Mesodermal cell (in vitro differentiated cells): ENCODE results near the gene LONRF2. TPM values are rescaled to one million over a fixed set of nuclear protein-coding genes. Genes with fewer than 3 reads are reported as not detected.
A peak's percentile ranks its signal among the peaks of the same experiment; 100 is the strongest.
"Not testable (repeated sequence)": the region's sequence is repeated elsewhere in the genome, so short reads cannot be mapped to it uniquely, and the experiment has no call there.

Experiments used
- H3K27ac ChIP-seq: 2 replicates; pipeline ENCODE4 v1.7.0; 2013; ENCODE audit warnings: mild to moderate bottlenecking, low read depth, low read length, moderate library complexity; ENCODE audit not compliant: severe bottlenecking
- H3K36me3 ChIP-seq: 2 replicates; pipeline ENCODE4 v1.7.1; 2013; ENCODE audit warnings: mild to moderate bottlenecking, low read length, moderate library complexity; ENCODE audit not compliant: control insufficient read depth, insufficient read depth
- H3K4me1 ChIP-seq: one replicate; pipeline ENCODE4 v1.7.1; 2013; ENCODE audit warnings: mild to moderate bottlenecking, low read length; ENCODE audit not compliant: insufficient read depth, control insufficient read depth, poor library complexity, severe bottlenecking
- H3K4me3 ChIP-seq: 2 replicates; pipeline ENCODE4 v1.7.0; 2013; ENCODE audit warnings: low read length, control low read depth, mild to moderate bottlenecking; ENCODE audit not compliant: insufficient read depth, poor library complexity, severe bottlenecking; ENCODE audit errors: extremely low read depth
- H3K9me3 ChIP-seq: 2 replicates; pipeline ENCODE4 v1.7.1; 2013; ENCODE audit warnings: mild to moderate bottlenecking, low read length, moderate library complexity; ENCODE audit not compliant: control insufficient read depth
- WGBS, 2 experiments: methylation state at CpG; one replicate each; pipeline ENCODE4 v1.1.5; 2013; ENCODE audit warnings: missing lambda C conversion rate in 2 of 2; ENCODE audit not compliant: insufficient coverage in 2 of 2; 5-methylcytosine and 5-hydroxymethylcytosine counted together
- polyA plus RNA-seq, 2 experiments: library from polyadenylated mRNA; stranded (reverse); fragments of 50-300 nt; gene quantifications; one replicate each; pipeline ENCODE4 v1.2.3, GENCODE V29; 2013

The LONRF2 gene
- 0.22 TPM for polyA plus RNA-seq (2013, experiment 1 of 2)
- 0.05 TPM for polyA plus RNA-seq (2013, experiment 2 of 2)

DNA sequence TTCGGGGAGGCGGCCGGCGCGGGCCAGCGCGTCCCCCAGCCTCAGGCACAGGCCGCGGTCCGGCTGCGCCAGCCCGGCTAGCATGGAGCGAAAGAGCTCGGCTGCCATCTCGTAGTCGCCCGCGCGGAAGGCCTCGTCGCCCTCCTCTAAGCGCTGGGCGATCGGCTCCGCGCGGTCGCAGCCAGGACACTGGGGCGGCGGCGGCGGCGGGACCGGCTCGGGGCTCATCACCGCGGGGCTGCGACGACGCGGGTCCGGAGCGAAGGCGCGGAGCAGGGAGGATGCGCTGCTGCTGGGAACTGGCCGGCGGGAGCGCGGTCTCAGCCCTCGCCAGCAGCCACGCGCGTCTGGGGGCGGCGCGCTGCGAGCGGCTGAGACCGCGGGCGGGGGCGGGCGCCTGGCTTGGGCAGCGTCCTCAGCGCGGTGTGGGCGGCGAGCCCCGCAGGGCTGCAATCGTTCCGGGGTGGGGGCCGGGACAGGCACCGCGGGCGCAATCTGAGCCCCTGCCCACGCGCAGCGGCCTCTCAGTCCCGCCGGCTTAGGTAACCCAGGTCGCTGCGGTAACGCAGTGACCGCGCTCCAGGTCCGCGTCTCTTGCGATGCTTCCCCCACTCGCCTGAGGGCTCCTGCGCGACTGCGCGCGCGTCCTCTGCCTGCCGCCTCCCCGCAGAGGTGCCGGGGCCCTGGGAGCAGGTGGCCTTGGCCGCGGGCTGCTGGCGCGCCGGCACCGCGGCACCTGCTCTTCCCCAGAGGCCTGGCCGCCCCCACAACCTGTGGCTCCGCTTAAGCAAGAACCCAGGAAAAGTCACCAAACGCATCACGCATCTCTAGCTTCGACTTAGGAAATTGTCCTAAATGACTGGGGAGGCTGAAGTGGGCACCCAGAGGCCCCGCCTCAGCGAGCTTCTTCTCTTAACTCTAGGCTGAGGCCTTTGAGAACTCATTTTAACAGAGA is at the start of gene LONRF2:
Gene LONRF2 (minus strand): TSS at position 636 of the 955 bp plus-strand sequence. CDS start 408 bp downstream, at position 228.
- Histone ChIP-seq H3K4me1 (no peaks in the 10 kb centered on the region), H3K4me3 (peak within 1 kb of the TSS; percentile 38), H3K9me3 (peaks cover 15% of the 10 kb centered on the region), H3K27ac (no peak within 1 kb of the TSS), H3K36me3 (no peaks in the 10 kb centered on the region)
- WGBS, 2 experiments, result 1 to 2% methylated on average over 71 to 87 of the region's 113 CpGs

DNA sequence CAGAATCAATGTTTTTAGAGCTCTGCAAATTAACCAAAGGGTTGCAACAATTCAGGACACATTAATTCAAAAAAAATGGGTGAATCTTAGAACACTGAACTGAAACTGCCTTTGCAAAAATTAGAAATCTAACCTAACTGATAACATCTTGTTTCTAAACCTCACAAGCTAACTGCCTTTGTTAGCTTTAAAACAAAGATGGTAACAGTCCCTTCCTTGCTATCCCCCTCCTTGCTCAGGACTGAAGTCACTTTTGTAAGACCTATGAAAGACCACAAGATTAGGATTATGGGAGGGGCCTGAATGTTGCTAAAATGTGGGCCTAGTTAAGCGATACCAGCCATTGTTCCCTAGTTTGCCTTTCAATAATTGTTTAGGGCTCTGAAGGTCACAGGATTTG is 44.9 kb upstream of the LONRF2 start:
- H3K4me1 ChIP-seq, result no peaks in the 10 kb centered on the region
- H3K9me3 ChIP-seq, result peaks cover 7% of the 10 kb centered on the region
- H3K27ac ChIP-seq, result no peak overlapping the region
- 83 to 100% methylated on average over 1 of the region's 1 CpG for WGBS, 2 experiments
- H3K36me3 ChIP-seq, result no peaks in the 10 kb centered on the region
- H3K4me3 ChIP-seq, result no peak overlapping the region

DNA sequence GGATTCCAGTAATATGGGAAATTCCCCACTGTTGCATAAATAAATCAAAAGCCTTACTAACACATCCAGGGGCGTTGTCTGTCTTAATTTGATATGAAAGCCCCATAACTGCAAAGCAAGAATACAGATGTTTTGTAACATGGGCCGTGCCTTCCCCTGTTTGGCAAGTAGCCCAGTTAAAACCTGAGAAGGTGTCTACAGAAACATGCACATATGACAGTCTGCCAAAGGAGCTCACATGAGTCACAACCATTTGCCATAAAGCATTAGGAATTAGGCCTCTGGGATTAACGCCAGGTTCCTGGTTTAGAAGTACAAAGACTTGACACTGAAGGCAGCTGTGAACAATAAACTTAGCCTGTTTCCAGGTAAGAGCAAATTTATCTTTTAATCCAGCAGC is 43.1 kb upstream of the LONRF2 start:
- WGBS, 2 experiments, result 60 to 71% methylated on average over 1 to 2 of the region's 3 CpGs
- Histone ChIP-seq H3K4me3 (no peak overlapping the region), H3K9me3 (peaks cover 13% of the 10 kb centered on the region), H3K36me3 (no peaks in the 10 kb centered on the region), H3K4me1 (no peaks in the 10 kb centered on the region), H3K27ac (no peak overlapping the region)

DNA sequence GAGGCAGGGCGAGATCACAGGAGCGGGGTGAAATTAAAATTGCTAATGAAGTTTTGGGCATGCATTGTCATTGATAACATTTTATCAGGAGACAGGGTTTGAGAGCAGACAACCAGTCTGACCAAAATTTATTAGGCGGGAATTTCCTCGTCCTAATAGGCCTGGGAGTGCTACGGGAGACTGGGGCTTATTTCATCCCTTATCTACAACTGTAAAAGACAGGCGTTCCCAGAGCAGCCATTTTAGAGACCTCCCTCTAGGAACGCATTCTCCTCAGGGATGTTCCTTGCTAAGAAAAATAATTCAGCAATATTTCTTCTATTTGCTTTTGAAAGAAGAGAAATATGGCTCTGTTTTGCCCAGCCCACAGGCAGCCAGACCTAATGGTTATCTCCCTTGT is 40.0 kb upstream of the LONRF2 start:
- H3K4me1 ChIP-seq, H3K27ac ChIP-seq, H3K9me3 ChIP-seq, H3K4me3 ChIP-seq, H3K36me3 ChIP-seq: not testable (repeated sequence)
- WGBS, 2 experiments, result 80% methylated on average over 1 of the region's 7 CpGs; no CpG with 5 or more reads in 1 of the 2 experiments

DNA sequence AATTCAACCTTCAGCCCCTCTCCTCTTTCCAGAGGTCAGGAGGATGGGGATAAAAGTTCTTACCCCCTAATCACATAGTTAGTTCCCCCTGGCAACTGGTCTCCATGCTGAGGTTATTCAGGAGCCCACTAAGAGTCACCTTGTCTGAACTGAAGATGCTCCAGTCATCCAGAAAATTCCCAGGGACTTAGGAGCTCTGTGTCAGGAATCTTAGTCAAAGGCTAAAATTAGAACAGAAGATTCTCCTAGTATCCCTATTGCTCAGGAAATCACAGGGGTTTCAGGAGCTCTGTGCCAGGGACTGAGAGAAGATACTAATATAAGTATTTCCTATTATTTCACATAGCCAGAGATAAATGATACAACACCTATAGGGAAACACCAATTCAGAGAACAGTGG is 37.3 kb upstream of the LONRF2 start:
- H3K4me3 ChIP-seq, result no peak overlapping the region
- no peak overlapping the region for H3K27ac ChIP-seq
- no peaks in the 10 kb centered on the region for H3K36me3 ChIP-seq
- H3K4me1 ChIP-seq, result no peaks in the 10 kb centered on the region
- H3K9me3 ChIP-seq, result peaks cover 6% of the 10 kb centered on the region

DNA sequence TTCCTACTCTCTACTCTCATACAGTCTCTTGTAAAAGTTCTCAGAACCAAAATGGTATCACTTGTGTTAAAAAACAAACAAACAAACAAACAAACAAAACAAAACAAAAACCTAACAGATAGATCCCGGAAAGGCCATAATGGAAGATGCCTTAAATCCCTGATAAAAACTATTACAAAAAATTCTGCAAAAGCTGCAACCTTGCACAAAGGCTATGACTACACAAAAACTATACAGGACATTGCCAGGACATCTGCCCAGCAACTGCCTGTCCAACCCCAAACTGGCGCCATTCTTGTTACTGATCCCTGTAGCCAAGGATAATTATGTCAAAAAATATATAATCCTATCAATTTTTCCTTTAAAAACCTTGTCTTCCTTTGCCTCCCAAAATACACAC is 36.3 kb upstream of the LONRF2 start:
- WGBS, 2 experiments, result 78 to 89% methylated on average over 1 of the region's 2 CpGs
- peaks cover 6% of the 10 kb centered on the region for H3K9me3 ChIP-seq
- H3K4me1 ChIP-seq, result no peaks in the 10 kb centered on the region
- no peak overlapping the region for H3K4me3 ChIP-seq
- H3K27ac ChIP-seq, result no peak overlapping the region
- H3K36me3 ChIP-seq, result no peaks in the 10 kb centered on the region

DNA sequence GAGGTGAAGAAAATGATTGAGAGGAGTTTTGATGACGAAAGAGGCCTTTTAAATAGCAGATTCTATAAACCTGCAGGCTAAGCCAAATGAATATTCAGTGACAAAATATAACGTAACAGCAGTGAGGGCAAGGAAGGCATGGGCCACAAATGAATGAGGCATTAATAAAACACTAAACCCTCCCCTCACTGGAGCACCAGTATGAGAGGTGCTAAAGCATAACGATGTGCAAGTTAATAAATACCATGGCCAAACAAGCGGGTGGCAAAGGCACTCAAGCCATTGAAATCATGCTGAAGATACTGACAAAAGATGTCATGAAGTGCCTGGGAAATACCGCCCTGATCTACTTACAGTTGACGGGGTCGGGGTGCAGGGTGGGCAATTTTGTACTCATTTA is 30.2 kb upstream of the LONRF2 start:
- H3K4me3 ChIP-seq, result no peak overlapping the region
- 69 to 94% methylated on average over 2 to 3 of the region's 7 CpGs for WGBS, 2 experiments

DNA sequence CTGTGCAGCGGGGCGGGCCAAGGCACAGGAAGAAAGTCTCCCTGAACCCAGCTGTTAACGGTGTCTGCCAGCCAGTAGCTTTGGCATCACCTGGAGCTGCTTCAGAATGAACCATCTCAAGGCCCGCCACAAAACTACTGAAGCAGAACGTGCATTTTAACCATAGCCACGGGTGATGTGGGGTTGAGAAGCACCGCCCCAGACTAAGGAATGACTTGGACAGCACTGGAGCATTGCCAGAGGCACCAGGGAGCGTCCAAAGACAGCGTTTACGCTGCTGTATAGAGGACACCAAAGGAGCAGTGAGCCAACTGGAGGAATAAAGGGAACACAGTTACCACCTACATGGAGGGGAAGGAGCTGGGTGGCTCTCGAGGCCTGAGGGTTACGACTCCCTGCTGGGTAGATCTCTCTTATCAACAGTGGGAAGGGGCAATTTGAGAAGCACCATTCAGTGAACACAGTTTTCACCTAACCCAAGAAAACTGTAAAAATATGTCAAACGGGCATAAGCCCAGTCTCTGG is 28.4 kb upstream of the LONRF2 start:
- no peaks in the 10 kb centered on the region for H3K4me1 ChIP-seq
- H3K9me3 ChIP-seq, result no peaks in the 10 kb centered on the region
- no peak overlapping the region for H3K4me3 ChIP-seq
- no peak overlapping the region for H3K27ac ChIP-seq
- H3K36me3 ChIP-seq, result no peaks in the 10 kb centered on the region
- WGBS, 2 experiments, result 83 to 91% methylated on average over 9 to 13 of the region's 13 CpGs

More for the DNA sequence above, 30.2 kb upstream of the LONRF2 start:
- no peaks in the 10 kb centered on the region for H3K4me1 ChIP-seq
- no peaks in the 10 kb centered on the region for H3K36me3 ChIP-seq
- H3K27ac ChIP-seq, result no peak overlapping the region
- no peaks in the 10 kb centered on the region for H3K9me3 ChIP-seq

DNA sequence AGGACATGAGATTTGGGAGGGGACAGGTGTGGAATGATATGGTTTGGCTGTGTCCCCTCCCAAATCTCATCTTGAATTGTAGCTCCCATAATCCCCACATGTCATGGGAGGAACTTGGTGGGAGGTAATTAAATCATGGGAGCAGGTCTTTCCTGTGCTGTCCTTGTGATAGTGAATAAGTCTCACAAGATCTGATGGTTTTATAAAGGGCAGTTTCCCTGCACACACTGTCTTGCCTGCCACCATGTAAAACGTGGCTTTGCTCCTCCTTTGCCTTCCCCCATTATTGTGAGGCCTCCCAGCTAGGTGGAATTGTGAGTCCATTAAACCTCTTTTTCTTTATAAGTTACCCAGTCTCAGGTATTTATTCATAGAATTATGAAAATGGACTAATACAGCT is 22.8 kb upstream of the LONRF2 start:
- H3K4me1 ChIP-seq, H3K36me3 ChIP-seq, H3K27ac ChIP-seq, H3K4me3 ChIP-seq, H3K9me3 ChIP-seq: not testable (repeated sequence)
- WGBS, 2 experiments, result 50 to 60% methylated on average over 1 of the region's 1 CpG

DNA sequence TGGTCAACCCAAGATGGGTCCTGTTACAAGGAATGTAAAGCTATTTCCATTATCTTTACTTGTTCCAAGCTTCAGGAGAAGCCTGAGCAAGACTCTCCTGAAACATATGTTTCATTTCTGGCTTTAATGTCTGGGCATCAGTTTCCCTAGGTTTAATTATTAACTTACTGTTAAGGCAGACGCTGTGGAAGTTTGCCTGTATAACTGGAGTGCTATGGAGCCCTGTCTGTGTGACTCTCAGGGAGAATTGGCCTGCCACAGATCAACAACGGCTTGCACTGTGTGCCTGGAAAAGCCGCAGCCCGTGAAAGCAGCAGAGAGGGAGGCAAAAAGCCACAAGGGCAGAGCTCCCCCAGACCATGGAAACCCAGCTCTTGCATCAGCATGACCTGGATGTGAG is 22.1 kb upstream of the LONRF2 start:
- 72 to 89% methylated on average over 2 to 4 of the region's 4 CpGs for WGBS, 2 experiments
- Histone ChIP-seq H3K9me3 (no peaks in the 10 kb centered on the region), H3K27ac (no peak overlapping the region), H3K36me3 (no peaks in the 10 kb centered on the region), H3K4me1 (no peaks in the 10 kb centered on the region), H3K4me3 (no peak overlapping the region)

DNA sequence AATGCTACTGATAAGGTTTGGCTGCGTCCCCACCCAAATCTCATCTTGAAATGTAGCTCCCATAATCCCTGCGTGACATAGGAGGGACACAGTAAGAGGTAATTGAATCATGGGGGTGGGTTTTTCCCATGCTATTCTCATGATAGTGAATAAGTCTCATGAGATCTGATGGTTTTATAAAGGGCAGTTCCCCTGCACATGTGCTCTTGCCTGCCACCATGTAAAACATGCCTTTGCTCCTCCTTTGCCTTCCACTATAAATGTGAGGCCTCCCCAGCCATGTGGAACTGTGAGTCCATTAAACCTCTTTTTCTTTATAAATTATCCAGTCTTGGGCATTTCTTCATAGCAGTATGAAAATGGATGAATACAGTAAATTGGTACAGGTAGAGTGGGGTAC is 20.2 kb upstream of the LONRF2 start:
- H3K36me3 ChIP-seq, H3K27ac ChIP-seq, H3K9me3 ChIP-seq, H3K4me3 ChIP-seq, H3K4me1 ChIP-seq: not testable (repeated sequence)
- WGBS, 2 experiments, result 100% methylated on average over 1 of the region's 2 CpGs; no CpG with 5 or more reads in 1 of the 2 experiments
